ENCODE data around the gene ABHD11. TPM values are rescaled to one million over a fixed set of nuclear protein-coding genes. Genes with fewer than 3 reads are reported as not detected.

ABHD11 gene
- total RNA-seq, 2 experiments from 2014 or later, result 8.5 to 11.5 TPM

GRCh38 chr7:73773700-73774517 is 35.3 kb upstream of the ABHD11 start:
- H3K4me3 ChIP-seq (ENCODE audit: low read length), result no peak overlapping the region
- Mint-ChIP-seq H3K9me3 (no peaks in the 10 kb centered on the region), H3K36me3 (ENCODE audit: low read depth) (no peaks in the 10 kb centered on the region), H3K27ac (no peak overlapping the region), H3K4me3 (no peak overlapping the region), H3K27me3 (peaks cover 36% of the 10 kb centered on the region), H3K4me1 (ENCODE audit: low read depth) (no peaks in the 10 kb centered on the region)
- no peak overlapping the region for H3K27ac ChIP-seq (ENCODE audit: low read depth in 1 of 2, low read length in 2 of 2)
- ChIA-PET CTCF (no interaction called here), POLR2A (no interaction called here)
- no peak for DNase-seq
- no peaks in the 10 kb centered on the region for H3K36me3 ChIP-seq (ENCODE audit: insufficient read depth, low read length)
- peaks cover 8% of the 10 kb centered on the region for H3K4me1 ChIP-seq (ENCODE audit: insufficient read depth, low read length)
- H3K9me3 ChIP-seq (ENCODE audit: control insufficient read depth in 1 of 2, insufficient read depth in 1 of 2, low read length in 2 of 2), result peaks cover 0 to 15% of the 10 kb centered on the region in 2 experiments
- intact Hi-C loops (cut with DNase I, micrococcal nuclease), result no loop called here
- ATAC-seq (ENCODE audit: poor library complexity), result no peak
- TF ChIP-seq CTCF (IDR thresholded peaks at IDR 0.05), result no peak
- H3K27me3 ChIP-seq (ENCODE audit: control insufficient read depth in 1 of 2, insufficient read depth in 2 of 2, low read length in 2 of 2), result peaks cover 21 to 37% of the 10 kb centered on the region in 2 experiments

GRCh38 chr7:73770860-73771670 is 32.5 kb upstream of the ABHD11 start:
- Mint-ChIP-seq H3K4me1 (ENCODE audit: low read depth) (no peaks in the 10 kb centered on the region), H3K36me3 (ENCODE audit: low read depth) (no peaks in the 10 kb centered on the region), H3K27me3 (peaks cover 55% of the 10 kb centered on the region), H3K27ac (no peak overlapping the region), H3K9me3 (no peaks in the 10 kb centered on the region), H3K4me3 (peak overlapping the region; percentile 30)
- Histone ChIP-seq H3K36me3 (ENCODE audit: insufficient read depth, low read length) (no peaks in the 10 kb centered on the region), H3K27me3 (ENCODE audit: control insufficient read depth in 1 of 2, insufficient read depth in 2 of 2, low read length in 2 of 2) (peaks cover 36 to 53% of the 10 kb centered on the region in 2 experiments), H3K9me3 (ENCODE audit: control insufficient read depth in 1 of 2, insufficient read depth in 1 of 2, low read length in 2 of 2) (peaks cover 0 to 20% of the 10 kb centered on the region in 2 experiments), H3K4me3 (ENCODE audit: low read length) (no peak overlapping the region), H3K27ac (ENCODE audit: low read depth in 1 of 2, low read length in 2 of 2) (no peak overlapping the region), H3K4me1 (ENCODE audit: insufficient read depth, low read length) (peaks cover 8% of the 10 kb centered on the region)
- no peak for TF ChIP-seq CTCF (IDR thresholded peaks at IDR 0.05)
- CTCF ChIA-PET, result no interaction called here
- POLR2A ChIA-PET, result no interaction called here
- DNase-seq (no peak), ATAC-seq (ENCODE audit: poor library complexity) (no peak)
- intact Hi-C loops (cut with DNase I, micrococcal nuclease), result no loop called here

GRCh38 chr7:73770002-73770859 is 31.6 kb upstream of the ABHD11 start, which contains the start of gene CLDN3:
Gene CLDN3, minus strand, starts transcription at chr7:73770270. Its CDS starts 221 bp downstream, at chr7:73770049.
- Histone ChIP-seq H3K4me1 (ENCODE audit: insufficient read depth, low read length) (peaks cover 8% of the 10 kb centered on the region), H3K4me3 (ENCODE audit: low read length) (peak within 1 kb of the TSS; percentile 26), H3K27ac (ENCODE audit: low read depth in 1 of 2, low read length in 2 of 2) (no peak within 1 kb of the TSS), H3K9me3 (ENCODE audit: control insufficient read depth in 1 of 2, insufficient read depth in 1 of 2, low read length in 2 of 2) (peaks cover 0 to 20% of the 10 kb centered on the region in 2 experiments), H3K36me3 (ENCODE audit: insufficient read depth, low read length) (no peaks in the 10 kb centered on the region), H3K27me3 (ENCODE audit: control insufficient read depth in 1 of 2, insufficient read depth in 2 of 2, low read length in 2 of 2) (peaks cover 36 to 53% of the 10 kb centered on the region in 2 experiments)
- ATAC-seq (ENCODE audit: poor library complexity) (no peak), DNase-seq (peak in 4 of 14 experiments; percentile 2 to 18 (median 16))
- Mint-ChIP-seq H3K36me3 (ENCODE audit: low read depth) (no peaks in the 10 kb centered on the region), H3K4me1 (ENCODE audit: low read depth) (no peaks in the 10 kb centered on the region), H3K4me3 (peak within 1 kb of the TSS; percentile 30), H3K27me3 (peaks cover 55% of the 10 kb centered on the region), H3K9me3 (no peaks in the 10 kb centered on the region), H3K27ac (no peak within 1 kb of the TSS)
- ChIA-PET CTCF (no interaction called here), POLR2A (no interaction called here)
- intact Hi-C loops (cut with DNase I, micrococcal nuclease), result no loop called here
- TF ChIP-seq CTCF (IDR thresholded peaks at IDR 0.05), result no peak
